Ishikawa (cell line): ENCODE data around the gene RPTN.

Experiments
- CEBPB ChIP-seq: IDR thresholded peaks from 2 replicates; pipeline ENCODE4 v1.6.1; 2012
- EGR1 ChIP-seq: IDR thresholded peaks from 2 replicates; pipeline ENCODE4 v1.6.1; 2012
- EP300 ChIP-seq: IDR thresholded peaks from 2 replicates; pipeline ENCODE4 v1.6.1; 2012; ENCODE audit warnings: borderline replicate concordance
- FOXM1 ChIP-seq: IDR thresholded peaks from 2 replicates; pipeline ENCODE4 v1.6.1; 2012; ENCODE audit warnings: low read depth, borderline replicate concordance
- NFIC ChIP-seq: IDR thresholded peaks from 2 replicates; pipeline ENCODE4 v1.6.1; 2012
- RAD21 ChIP-seq: IDR thresholded peaks from 2 replicates; pipeline ENCODE4 v1.6.1; 2012; ENCODE audit warnings: low read depth
- TAF1 ChIP-seq: IDR thresholded peaks from 2 replicates; pipeline ENCODE4 v1.6.1; 2012; ENCODE audit warnings: low read depth, mild to moderate bottlenecking
- TCF12 ChIP-seq: IDR thresholded peaks from 2 replicates; pipeline ENCODE4 v1.6.1; 2012; ENCODE audit warnings: low read depth
- TEAD4 ChIP-seq: IDR thresholded peaks from 2 replicates; pipeline ENCODE4 v1.6.1; 2012
- YY1 ChIP-seq: IDR thresholded peaks from 2 replicates; pipeline ENCODE4 v1.6.1; 2012; ENCODE audit warnings: low read depth
- ZBTB7A ChIP-seq: IDR thresholded peaks from 2 replicates; pipeline ENCODE4 v1.6.1; 2012; ENCODE audit warnings: low read depth
- TF ChIP-seq, protein P1 (sequence below): IDR thresholded peaks from 2 replicates; pipeline ENCODE4 v1.6.1; 2012; ENCODE audit warnings: low read depth, mild to moderate bottlenecking
- TF ChIP-seq, protein P2 (sequence below): IDR thresholded peaks from 2 replicates; pipeline ENCODE4 v1.6.1; 2012
- TF ChIP-seq, protein P3 (sequence below): IDR thresholded peaks from 2 replicates; pipeline ENCODE4 v1.6.1; 2012

DNA sequence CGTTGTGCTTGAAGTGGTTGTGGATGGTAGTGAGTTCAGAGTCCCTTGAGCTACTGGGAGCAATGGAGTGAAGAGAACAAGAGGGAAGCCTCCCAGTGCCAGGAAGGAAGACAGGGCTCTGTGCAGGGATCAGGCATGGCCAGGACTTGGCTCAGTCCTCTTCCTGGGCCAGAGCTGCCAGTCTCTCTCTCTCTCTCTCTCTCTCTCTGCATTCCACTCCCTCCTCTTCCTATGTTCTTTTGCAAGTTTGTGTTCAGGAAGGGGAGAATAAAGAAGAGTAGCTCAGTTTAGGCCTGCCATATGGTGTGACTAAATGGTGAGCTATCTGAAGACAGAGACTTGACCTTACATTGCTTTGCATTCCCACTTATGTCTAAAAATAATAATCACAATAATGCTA is 20.5 kb upstream of the RPTN start:
- TF ChIP-seq YY1 (no peak), RAD21 (no peak), EP300 (no peak), CEBPB (no peak), TCF12 (no peak), TAF1 (no peak), FOXM1 (no peak), NFIC (no peak), EGR1 (no peak), TEAD4 (no peak), ZBTB7A (no peak)
- TF ChIP-seq, protein P1, sequence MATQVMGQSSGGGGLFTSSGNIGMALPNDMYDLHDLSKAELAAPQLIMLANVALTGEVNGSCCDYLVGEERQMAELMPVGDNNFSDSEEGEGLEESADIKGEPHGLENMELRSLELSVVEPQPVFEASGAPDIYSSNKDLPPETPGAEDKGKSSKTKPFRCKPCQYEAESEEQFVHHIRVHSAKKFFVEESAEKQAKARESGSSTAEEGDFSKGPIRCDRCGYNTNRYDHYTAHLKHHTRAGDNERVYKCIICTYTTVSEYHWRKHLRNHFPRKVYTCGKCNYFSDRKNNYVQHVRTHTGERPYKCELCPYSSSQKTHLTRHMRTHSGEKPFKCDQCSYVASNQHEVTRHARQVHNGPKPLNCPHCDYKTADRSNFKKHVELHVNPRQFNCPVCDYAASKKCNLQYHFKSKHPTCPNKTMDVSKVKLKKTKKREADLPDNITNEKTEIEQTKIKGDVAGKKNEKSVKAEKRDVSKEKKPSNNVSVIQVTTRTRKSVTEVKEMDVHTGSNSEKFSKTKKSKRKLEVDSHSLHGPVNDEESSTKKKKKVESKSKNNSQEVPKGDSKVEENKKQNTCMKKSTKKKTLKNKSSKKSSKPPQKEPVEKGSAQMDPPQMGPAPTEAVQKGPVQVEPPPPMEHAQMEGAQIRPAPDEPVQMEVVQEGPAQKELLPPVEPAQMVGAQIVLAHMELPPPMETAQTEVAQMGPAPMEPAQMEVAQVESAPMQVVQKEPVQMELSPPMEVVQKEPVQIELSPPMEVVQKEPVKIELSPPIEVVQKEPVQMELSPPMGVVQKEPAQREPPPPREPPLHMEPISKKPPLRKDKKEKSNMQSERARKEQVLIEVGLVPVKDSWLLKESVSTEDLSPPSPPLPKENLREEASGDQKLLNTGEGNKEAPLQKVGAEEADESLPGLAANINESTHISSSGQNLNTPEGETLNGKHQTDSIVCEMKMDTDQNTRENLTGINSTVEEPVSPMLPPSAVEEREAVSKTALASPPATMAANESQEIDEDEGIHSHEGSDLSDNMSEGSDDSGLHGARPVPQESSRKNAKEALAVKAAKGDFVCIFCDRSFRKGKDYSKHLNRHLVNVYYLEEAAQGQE, result no peak
- TF ChIP-seq, protein P2, sequence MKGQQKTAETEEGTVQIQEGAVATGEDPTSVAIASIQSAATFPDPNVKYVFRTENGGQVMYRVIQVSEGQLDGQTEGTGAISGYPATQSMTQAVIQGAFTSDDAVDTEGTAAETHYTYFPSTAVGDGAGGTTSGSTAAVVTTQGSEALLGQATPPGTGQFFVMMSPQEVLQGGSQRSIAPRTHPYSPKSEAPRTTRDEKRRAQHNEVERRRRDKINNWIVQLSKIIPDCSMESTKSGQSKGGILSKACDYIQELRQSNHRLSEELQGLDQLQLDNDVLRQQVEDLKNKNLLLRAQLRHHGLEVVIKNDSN, result no peak
- TF ChIP-seq, protein P3, sequence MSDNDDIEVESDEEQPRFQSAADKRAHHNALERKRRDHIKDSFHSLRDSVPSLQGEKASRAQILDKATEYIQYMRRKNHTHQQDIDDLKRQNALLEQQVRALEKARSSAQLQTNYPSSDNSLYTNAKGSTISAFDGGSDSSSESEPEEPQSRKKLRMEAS, result no peak
